Keratinocyte (primary cell): ENCODE data around the gene ERBB3.

Experiments used
- EZH2 ChIP-seq: IDR thresholded peaks from one replicate; pipeline ENCODE4 v1.6.1; 2012; ENCODE audit warnings: inconsistent platforms, mild to moderate bottlenecking, low read length, moderate library complexity
- TF ChIP-seq, protein P1 (sequence below), 3 experiments: IDR thresholded peaks in 1 of 3; conservative IDR thresholded peaks in 1 of 3; optimal IDR thresholded peaks in 1 of 3; 2 replicates in 2 of 3; 3 replicates in 1 of 3; pipeline versions ENCODE3 to v1.5.1; 2011; ENCODE audit warnings: low read length in 3 of 3, mild to moderate bottlenecking in 3 of 3, moderate library complexity in 2 of 3, control low read depth in 1 of 3, inconsistent platforms in 1 of 3; ENCODE audit not compliant: insufficient read depth in 2 of 3; ENCODE audit errors: extremely low read depth in 1 of 3

DNA sequence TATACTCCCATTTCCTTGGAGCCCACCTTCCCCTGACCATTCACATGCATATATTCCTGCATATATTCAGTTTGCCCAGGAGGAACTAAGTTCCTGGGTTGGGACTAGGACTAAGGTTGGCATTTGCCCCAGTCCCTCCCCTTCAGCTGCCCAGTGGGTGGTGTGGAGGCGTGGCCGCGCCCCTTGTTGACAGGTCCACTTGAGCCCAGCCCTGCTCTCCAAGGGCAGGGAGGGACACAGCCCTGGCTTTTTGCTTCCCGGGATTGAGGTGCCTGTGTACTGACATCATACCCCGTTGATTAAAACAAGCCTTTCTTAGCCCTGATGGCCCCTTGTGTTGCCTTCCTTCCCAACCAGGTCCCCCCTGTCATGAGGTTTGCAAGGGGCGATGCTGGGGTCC lies 7.3 kb downstream of the ERBB3 start:
- TF ChIP-seq, protein P1, sequence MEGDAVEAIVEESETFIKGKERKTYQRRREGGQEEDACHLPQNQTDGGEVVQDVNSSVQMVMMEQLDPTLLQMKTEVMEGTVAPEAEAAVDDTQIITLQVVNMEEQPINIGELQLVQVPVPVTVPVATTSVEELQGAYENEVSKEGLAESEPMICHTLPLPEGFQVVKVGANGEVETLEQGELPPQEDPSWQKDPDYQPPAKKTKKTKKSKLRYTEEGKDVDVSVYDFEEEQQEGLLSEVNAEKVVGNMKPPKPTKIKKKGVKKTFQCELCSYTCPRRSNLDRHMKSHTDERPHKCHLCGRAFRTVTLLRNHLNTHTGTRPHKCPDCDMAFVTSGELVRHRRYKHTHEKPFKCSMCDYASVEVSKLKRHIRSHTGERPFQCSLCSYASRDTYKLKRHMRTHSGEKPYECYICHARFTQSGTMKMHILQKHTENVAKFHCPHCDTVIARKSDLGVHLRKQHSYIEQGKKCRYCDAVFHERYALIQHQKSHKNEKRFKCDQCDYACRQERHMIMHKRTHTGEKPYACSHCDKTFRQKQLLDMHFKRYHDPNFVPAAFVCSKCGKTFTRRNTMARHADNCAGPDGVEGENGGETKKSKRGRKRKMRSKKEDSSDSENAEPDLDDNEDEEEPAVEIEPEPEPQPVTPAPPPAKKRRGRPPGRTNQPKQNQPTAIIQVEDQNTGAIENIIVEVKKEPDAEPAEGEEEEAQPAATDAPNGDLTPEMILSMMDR (optimal IDR thresholded peaks at IDR 0.05 in 1 of 3, IDR thresholded peaks at IDR 0.05 in 1 of 3, conservative IDR thresholded peaks at IDR 0.05 in 1 of 3; ENCODE audit: extremely low read depth in 1 of 3, insufficient read depth in 2 of 3, low read length in 3 of 3): no peak
- no peak for TF ChIP-seq EZH2
